Aorta (tissue), 5 donors: Measurements from ENCODE around the gene ACAP3. TPM values are rescaled to one million over a fixed set of nuclear protein-coding genes. Genes with fewer than 3 reads are reported as not detected.

Experiments used
- ATAC-seq: fragments of 200-7000 bp; cut with Tn5 transposase; one replicate; pipeline ENCODE4 v1.9.1; 2022; ENCODE audit warnings: moderate library complexity; ENCODE audit not compliant: low FRiP score
- DNase-seq, 2 donors: peaks; one replicate each; pipeline ENCODE4 v3.0.0-alpha.2; 2020
- H3K27ac ChIP-seq, 2 donors: one replicate each; pipeline ENCODE4 v1.5.1; 2013; ENCODE audit warnings: low read length in 2 of 2, mild to moderate bottlenecking in 2 of 2, moderate library complexity in 2 of 2, control low read depth in 1 of 2, inconsistent platforms in 1 of 2, low read depth in 1 of 2
- H3K27me3 ChIP-seq, 2 donors: one replicate each; pipeline ENCODE4 v1.6.1; 2013; ENCODE audit warnings: control low read depth in 1 of 2, low read length in 1 of 2, mild to moderate bottlenecking in 1 of 2, moderate library complexity in 1 of 2; ENCODE audit not compliant: insufficient read depth in 2 of 2, control insufficient read depth in 1 of 2
- H3K36me3 ChIP-seq, 2 donors: one replicate each; pipeline ENCODE4 v1.6.1; 2013; ENCODE audit warnings: control low read depth in 1 of 2, low read length in 1 of 2, mild to moderate bottlenecking in 1 of 2; ENCODE audit not compliant: insufficient read depth in 2 of 2, control insufficient read depth in 1 of 2
- H3K4me1 ChIP-seq, 2 donors: one replicate each; pipeline ENCODE4 v1.6.1; 2013; ENCODE audit warnings: low read length in 2 of 2, control low read depth in 1 of 2, mild to moderate bottlenecking in 1 of 2, moderate library complexity in 1 of 2; ENCODE audit not compliant: insufficient read depth in 2 of 2, control insufficient read depth in 1 of 2
- H3K4me3 ChIP-seq, 2 donors: one replicate each; pipeline ENCODE4 v1.5.1; 2013; ENCODE audit warnings: low read length in 2 of 2, control low read depth in 1 of 2, mild to moderate bottlenecking in 1 of 2
- H3K9me3 ChIP-seq: one replicate; pipeline ENCODE4 v1.6.1; 2013; ENCODE audit warnings: mild to moderate bottlenecking, low read length; ENCODE audit not compliant: control insufficient read depth
- WGBS, 2 donors: extraction: QIAGEN DNeasy Blood & Tissue Kit; methylation state at CpG; one replicate each; pipeline ENCODE4 v1.1.7; 2013; 5-methylcytosine and 5-hydroxymethylcytosine counted together
- intact Hi-C, 2 donors: fragments of 100-400 bp; cut with DNase I; formaldehyde crosslinking; loops; one replicate each; pipeline versions ENCODE4 v1.14.2 to v1.15.0; 2022
- polyA plus RNA-seq, 2 donors: library from polyadenylated mRNA; stranded (reverse); fragments of 200-250 nt; gene quantifications; one replicate each; pipeline ENCODE4 v1.2.3, GENCODE V29; 2013
- total RNA-seq, 2 donors: library from RNA; stranded (reverse); fragmentation: NEBNext Ultra II Directional; extraction: Animal tissue kit (Norgen Biotek cat#: 25700); gene quantifications; one replicate each; pipeline ENCODE4 v1.2.1, GENCODE V29; 2021
- donor health status: healthy with polysubstance abuse.
- donor health status: Bipolar disorder and iron deficiency.
- donor health status: DM: no; HTN: no; CAD: no.
- donor health status: DM: no; HTN: no; CAD: no.
- donor health status: DM: yes; HTN: yes; CAD: no.

Gene ACAP3
- total and polyA plus RNA-seq, 4 donors = 10.6 to 69.2 (median 44.4) TPM

DNA sequence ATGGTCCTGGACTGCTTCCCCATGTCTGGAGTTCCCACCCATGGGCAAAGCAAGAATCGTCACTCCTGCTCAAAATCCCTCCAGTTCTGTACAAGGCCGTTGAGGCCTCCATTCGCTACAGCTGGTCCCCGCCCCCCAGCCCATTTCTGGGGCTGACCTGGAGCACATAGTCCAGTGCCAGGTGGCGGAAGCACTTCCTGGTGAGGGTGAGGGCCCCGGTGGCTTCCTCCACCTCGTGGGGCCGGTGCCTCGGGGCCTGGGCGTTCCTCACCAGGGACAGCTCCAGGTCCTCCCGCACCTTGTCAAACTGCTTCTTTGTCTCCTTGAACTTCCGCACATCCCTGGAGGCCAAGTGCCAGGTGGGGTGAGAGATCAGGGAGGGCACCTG is 7.4 kb downstream of the ACAP3 start:
- Histone ChIP-seq H3K4me3 (no peak overlapping the region), H3K27me3 (no peaks in the 10 kb centered on the region), H3K4me1 (no peaks in the 10 kb centered on the region), H3K27ac (no peak overlapping the region), H3K36me3 (no peaks in the 10 kb centered on the region), H3K9me3 (no peaks in the 10 kb centered on the region)
- intact Hi-C loops = no loop called here
- ATAC-seq = no peak
- WGBS, 2 donors = 90 to 91% methylated on average over 12 of the region's 12 CpGs
- no peak for DNase-seq

DNA sequence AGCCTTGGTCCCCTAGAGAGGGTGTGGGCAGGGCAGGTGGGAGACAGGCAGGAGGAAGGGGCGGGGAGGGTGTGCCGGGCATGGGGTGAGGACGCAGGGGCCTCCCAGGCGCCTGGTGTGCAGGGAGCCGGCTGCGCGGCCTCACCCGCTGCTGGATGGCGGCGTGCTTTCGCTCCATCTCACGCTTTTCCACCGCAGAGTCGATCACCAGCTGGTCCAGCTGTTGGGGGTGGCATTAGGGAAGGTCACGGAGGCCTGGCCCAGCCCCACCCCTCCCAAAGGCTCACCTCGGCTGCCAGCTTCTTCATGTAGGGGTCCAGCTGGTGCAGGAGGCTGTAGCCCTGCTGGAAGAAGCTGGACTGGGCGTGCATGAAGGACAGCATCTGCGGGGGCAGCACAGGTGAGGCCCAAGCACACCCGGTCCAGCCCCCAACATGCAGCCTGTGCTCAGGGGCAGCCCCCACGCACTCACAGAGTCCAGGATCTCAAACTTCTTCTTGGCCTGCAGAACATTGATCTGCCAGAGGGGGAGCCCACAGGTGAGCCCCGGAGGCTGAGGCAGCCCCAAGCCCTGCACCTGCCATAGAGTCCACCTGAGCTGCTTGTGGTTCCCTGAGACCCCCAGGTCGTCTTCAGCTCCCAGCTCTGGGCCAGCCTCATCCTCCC is 7.9 kb downstream of the ACAP3 start:
- Histone ChIP-seq H3K27me3 (no peaks in the 10 kb centered on the region), H3K4me3 (no peak overlapping the region), H3K36me3 (no peaks in the 10 kb centered on the region), H3K4me1 (no peaks in the 10 kb centered on the region), H3K9me3 (no peaks in the 10 kb centered on the region), H3K27ac (no peak overlapping the region)
- WGBS, 2 donors = 90 to 91% methylated on average over 18 to 22 of the region's 22 CpGs
- DNase-seq = no peak
- ATAC-seq = no peak
- intact Hi-C loops = loop anchor here in 1 of 2 donors (10.0 kb wide), 1 partner anchor 315 kb away; the partner anchor contains the start of gene PERM1

DNA sequence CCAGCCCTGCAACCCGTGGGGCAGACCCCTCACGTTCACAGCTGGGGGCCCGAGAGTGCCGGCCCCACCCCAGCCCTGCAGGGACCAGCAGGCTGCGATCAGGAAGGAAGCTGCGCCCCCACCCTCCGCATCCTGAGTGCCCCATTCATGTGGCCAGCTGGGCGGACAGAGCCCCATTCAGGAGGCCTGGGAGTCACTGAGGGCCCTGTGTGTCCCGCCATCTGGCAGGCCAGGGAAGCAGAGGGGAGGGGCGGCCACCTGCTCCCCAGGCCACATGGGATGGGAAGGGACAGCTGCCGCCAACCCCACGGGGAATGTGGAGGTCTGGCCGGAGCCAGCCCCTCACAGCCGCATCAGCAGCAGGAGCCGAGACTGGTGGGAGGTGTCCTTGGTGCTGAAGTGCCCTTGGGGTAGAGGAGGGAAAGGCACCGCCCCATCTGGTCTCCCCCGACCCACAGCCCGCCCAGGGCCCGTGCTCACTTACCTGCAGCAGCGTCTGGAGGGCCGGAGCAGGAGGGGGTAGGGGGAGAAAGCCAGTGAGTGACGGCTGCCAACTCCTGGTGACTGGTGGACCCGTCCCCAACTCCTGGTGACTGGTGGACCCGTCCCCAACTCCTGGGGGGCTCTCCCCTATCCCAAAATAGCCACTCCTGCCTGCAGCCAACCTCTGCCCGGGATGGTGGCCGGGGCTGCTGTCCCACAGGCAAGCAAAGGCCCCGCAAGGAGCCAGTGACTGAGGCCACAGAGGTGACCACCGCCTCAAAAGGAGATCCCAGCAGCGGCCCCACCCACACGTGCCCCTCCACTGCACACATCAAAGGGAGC is 8.7 kb downstream of the ACAP3 start:
- 65 to 74% methylated on average over 24 to 30 of the region's 30 CpGs for WGBS, 2 donors
- intact Hi-C loops = loop anchor here in 1 of 2 donors (10.0 kb wide), 1 partner anchor 314 kb away; the partner anchor contains the start of gene PERM1
- H3K36me3 ChIP-seq = no peaks in the 10 kb centered on the region
- H3K4me1 ChIP-seq = no peaks in the 10 kb centered on the region
- no peak for DNase-seq
- ATAC-seq = no peak
- H3K9me3 ChIP-seq = no peaks in the 10 kb centered on the region
- H3K27me3 ChIP-seq = no peaks in the 10 kb centered on the region
- H3K4me3 ChIP-seq = no peak overlapping the region
- no peak overlapping the region for H3K27ac ChIP-seq

DNA sequence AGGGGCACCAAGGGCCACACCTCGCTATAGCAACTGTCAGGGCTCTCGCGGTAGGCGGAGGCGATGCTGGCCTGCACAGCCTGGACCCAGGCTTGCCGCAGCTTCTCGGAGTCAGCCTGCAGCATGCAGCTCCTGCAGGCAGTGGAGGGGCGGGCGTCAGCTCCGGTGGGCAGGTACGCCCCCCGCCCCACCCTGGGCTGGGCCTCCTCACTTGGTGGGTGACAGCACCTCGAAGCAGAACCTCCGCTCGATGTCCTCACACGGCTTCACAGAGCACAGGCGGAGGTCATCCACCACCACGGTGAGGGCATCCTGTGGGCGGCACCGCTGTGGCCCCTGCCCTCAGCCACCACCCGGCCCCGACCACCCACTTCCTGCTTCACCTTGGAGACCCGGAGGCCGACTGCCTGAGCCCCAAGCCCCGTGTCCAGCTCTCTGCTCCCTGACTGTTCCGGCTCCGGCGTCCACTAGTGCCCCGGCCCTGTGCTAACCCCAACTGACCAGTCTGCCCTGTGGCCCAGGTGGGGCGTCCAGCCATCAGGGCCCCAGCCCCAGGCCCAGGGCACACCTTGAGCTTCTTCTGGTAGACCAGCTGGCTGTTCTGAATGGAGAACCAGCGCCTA is 9.8 kb downstream of the ACAP3 start:
- intact Hi-C loops = loop anchor here in 1 of 2 donors (10.0 kb wide), 1 partner anchor 313 kb away; the partner anchor contains the start of gene PERM1
- 94% methylated on average over 31 of the region's 31 CpGs for WGBS, 2 donors
- no peak for ATAC-seq

DNA sequence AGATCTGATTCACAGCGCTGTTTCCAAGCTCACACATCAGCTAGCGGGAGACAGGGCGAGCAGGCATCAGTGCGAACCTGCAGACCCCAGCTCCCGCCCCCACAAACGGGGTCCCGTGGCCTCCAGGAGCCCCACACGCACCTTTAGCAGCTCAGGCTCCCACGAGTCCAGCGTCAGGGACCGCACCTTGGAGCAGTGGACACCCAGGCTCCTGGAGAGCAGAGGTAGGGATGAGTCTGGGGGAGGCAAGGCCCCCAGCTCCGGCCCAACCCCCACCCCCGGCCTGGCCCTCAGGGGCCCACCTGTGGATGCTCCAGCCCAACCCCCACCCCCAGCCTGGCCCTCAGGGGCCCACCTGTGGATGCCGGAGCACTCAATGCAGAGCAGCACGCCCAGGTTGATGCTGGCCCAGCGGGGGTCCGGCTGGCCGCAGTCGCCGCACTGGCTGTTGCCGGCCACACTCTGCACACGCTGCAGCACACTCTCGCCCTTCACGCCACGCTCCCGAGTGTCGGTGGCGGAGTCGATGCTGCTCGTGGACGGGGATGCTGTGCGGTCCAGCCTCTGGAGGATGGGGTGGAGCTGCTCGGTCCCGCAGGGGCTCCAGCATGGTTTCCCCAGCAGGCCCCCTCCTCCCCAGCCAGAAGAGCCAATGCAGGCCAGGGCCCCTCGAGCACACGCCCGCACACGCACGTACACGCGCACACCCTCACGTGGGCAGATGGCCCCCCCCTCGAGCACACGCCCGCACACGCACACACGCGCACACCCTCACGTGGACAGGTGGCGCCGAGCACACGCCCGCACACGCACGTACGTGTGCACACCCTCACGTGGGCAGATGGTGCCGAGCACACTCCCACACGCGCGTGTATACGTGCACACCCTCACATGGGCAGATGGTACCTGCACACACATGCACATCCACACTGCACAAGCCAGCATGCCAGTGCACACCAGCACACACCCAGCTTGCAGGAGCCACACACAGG is 11.4 kb downstream of the ACAP3 start:
- H3K4me1 ChIP-seq = no peaks in the 10 kb centered on the region
- ATAC-seq = no peak
- intact Hi-C loops = loop anchor here in 1 of 2 donors (10.0 kb wide), 1 partner anchor 312 kb away; the partner anchor contains the start of gene PERM1
- no peaks in the 10 kb centered on the region for H3K27me3 ChIP-seq
- no peak overlapping the region for H3K4me3 ChIP-seq
- H3K27ac ChIP-seq = no peak overlapping the region
- no peaks in the 10 kb centered on the region for H3K36me3 ChIP-seq
- DNase-seq = no peak
- H3K9me3 ChIP-seq = no peaks in the 10 kb centered on the region
- 93 to 94% methylated on average over 59 to 62 of the region's 62 CpGs for WGBS, 2 donors

More for the DNA sequence above, 9.8 kb downstream of the ACAP3 start:
- Histone ChIP-seq H3K27me3 (no peaks in the 10 kb centered on the region), H3K4me3 (no peak overlapping the region), H3K9me3 (no peaks in the 10 kb centered on the region), H3K27ac (no peak overlapping the region), H3K36me3 (no peaks in the 10 kb centered on the region), H3K4me1 (no peaks in the 10 kb centered on the region)
- no peak for DNase-seq

DNA sequence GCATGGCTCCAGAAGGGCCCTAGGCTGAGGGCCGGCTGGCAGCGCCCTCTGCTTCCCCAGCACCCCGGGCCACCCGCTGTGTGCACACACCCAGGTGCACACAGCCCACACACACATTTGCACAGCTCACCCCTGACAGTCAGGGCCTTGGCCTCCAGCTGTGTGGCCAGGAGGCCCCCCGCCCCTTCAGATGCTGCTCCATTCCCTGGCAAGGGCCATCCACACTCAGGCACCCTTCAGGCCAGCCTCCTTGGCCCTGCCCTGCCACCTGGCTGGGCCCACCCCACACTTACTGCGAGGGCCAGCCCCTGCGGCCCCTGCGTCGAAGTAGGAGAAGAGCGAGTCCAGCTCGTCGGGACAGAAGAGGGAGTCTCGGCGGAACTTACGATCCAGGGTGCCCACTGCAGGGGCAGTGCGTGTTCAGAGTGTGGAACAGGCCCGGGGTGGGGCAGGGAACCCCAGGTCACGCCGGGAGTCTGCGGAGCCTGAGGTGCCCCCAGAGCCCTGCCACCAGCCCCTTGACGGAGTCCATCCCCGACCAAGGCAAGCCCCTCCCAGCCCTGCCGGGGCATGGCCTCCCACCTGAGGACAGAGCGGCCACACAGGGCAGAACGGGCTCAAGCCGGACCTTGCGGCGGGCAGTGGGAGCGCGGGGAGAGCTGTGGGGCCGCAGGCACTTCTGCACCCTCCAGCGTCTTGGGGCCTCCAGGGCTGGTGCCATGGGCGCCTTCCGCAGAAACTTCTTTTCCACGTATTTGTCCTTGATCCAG is 12.4 kb downstream of the ACAP3 start:
- no peak for ATAC-seq
- Histone ChIP-seq H3K9me3 (no peaks in the 10 kb centered on the region), H3K27me3 (no peaks in the 10 kb centered on the region), H3K27ac (no peak overlapping the region), H3K4me1 (no peaks in the 10 kb centered on the region), H3K4me3 (no peak overlapping the region), H3K36me3 (no peaks in the 10 kb centered on the region)
- intact Hi-C loops = loop anchor here in 1 of 2 donors (10.0 kb wide), 1 partner anchor 311 kb away; the partner anchor contains the start of gene PERM1
- WGBS, 2 donors = 95 to 98% methylated on average over 35 of the region's 35 CpGs
- no peak for DNase-seq

DNA sequence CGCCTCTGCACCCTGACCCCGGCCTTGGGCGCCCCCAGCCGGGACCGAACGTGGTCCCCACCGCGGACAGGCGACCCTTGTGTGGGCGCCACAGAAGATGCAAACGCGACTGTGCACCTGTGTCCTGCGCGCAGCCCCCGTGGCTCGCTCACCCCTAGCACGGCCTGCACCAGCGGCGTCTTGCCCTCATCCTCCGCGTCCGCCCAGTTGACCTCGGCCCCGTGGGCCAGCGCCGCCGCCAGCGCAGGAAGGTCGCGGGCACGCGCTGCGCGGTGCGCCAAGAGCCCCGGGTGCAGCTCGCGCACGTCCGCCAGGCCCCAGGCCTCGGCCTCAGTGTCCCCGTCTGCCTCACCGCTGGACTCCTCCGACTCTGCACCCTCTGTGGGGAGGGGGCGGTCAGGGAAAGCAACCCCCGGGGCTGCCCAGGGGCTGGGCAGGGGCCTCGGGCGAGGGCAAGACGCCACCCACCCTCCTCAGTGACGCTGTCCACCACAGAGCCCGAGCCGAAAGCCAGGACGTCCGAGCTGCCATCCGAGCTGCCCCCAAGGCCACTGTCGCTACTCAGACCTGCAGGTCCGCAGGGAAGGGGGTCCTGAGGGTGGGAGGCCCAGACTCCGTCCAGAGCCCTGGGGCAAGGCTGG is 13.4 kb downstream of the ACAP3 start:
- DNase-seq = no peak
- H3K4me1 ChIP-seq = no peaks in the 10 kb centered on the region
- 88 to 89% methylated on average over 55 to 58 of the region's 58 CpGs for WGBS, 2 donors
- no peak for ATAC-seq
- H3K4me3 ChIP-seq = no peak overlapping the region
- no peaks in the 10 kb centered on the region for H3K27me3 ChIP-seq
- intact Hi-C loops = loop anchor here (5.0 to 10.0 kb wide), 2 partner anchors 172 to 310 kb away; partner anchors contain the start of gene PERM1 (in 1 of the 2)
- H3K9me3 ChIP-seq = no peaks in the 10 kb centered on the region
- no peak overlapping the region for H3K27ac ChIP-seq
- H3K36me3 ChIP-seq = no peaks in the 10 kb centered on the region
